ENCODE results near the gene CTR9. TPM values are rescaled to one million over a fixed set of nuclear protein-coding genes. Genes with fewer than 3 reads are reported as not detected.

Gene CTR9
- 26.4 and 31.0 TPM in 2 replicates for total RNA-seq (2014; rRNA removed; shearing (Covaris generic))
- 32.2 and 35.9 TPM in 2 replicates for polyA plus RNA-seq (2015; cell fraction: cytosol; rRNA removed)
- 85.0 and 89.8 TPM in 2 replicates for polyA plus RNA-seq (2015; cell fraction: nucleus; rRNA removed)

GRCh38 chr11:10750838-10751580 lies at the start of gene CTR9:
Gene CTR9 (plus strand): TSS chr11:10751246. CDS start chr11:10751413, 167 bp downstream.
- DNase-seq (ENCODE audit: low read depth), result peak; percentile 96

DNA sequence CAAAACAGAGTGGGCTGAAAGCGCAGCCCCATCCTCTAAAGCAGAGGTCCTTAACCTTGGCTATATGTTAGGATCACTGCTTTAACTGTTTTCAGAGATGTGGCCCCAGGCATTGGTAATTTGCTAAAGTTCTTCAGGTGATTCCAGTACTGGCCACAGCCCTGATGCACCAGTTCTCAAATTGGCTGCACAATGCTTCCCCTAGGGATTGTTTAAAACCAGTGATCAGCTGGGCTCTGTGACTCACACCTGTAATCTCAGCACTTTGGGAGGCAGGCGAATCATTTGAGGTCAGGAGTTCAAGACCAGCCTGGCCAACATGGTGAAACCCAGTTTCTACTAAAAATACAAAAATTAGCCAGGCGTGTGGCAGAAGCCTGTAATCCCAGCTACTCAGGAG lies 49.1 kb upstream of the CTR9 start:
- no peak for DNase-seq (ENCODE audit: low read depth)

GRCh38 chr11:10708131-10708530 lies 42.9 kb upstream of the CTR9 start:
- DNase-seq (ENCODE audit: low read depth), result no peak

- no peak for DNase-seq (ENCODE audit: low read depth)
Observed at GRCh38 chr11:10709299-10710086, 41.6 kb upstream of the CTR9 start.

DNA sequence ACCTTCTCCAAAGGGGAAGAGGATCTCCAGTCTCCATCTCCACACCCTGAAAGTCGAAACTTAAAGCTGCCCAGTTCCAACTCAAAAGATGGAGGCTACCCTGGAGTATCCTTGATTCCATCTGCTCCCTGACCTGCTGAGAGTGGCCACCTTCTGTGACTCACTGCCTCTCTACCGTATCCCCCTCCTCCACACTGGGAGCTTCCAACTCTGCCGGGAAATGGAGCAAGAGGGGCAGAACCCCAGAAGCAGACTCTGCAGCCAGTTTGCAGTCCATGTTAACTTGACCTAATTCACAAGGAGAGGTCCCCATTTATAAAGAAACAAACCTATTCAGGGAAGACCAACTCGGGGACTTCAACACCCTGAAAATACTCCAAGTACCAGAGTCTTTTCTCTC lies 35.5 kb upstream of the CTR9 start:
- DNase-seq (ENCODE audit: low read depth), result no peak

- DNase-seq (ENCODE audit: low read depth), result no peak
Observed at GRCh38 chr11:10716122-10716521, 34.9 kb upstream of the CTR9 start.

- no peak for DNase-seq (ENCODE audit: low read depth)
Observed at GRCh38 chr11:10716543-10717259, 34.3 kb upstream of the CTR9 start.

DNA sequence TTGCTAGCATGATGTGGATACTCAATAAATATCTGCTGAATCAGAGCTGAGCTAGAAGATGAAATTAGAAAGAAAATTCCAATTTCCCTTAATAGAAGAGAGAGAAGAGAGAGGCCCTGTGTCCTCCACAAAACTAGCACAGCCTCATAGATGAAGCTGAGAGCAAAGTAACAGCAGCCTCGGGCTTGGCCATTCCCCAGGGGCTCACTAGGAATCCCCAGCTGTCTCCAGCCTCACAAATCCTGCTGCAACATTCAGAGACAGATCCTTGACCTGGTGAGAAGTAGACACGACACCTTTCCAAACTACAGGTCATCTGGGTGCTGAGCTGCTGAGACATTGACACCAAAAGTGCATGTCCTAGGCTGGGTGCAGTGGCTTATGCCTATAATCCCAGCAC lies 31.4 kb upstream of the CTR9 start:
- no peak for DNase-seq (ENCODE audit: low read depth)

- no peak for DNase-seq (ENCODE audit: low read depth)
Observed at GRCh38 chr11:10720881-10721376, 30.1 kb upstream of the CTR9 start.

GRCh38 chr11:10722307-10722706 lies 28.7 kb upstream of the CTR9 start:
- no peak for DNase-seq (ENCODE audit: low read depth)

DNA sequence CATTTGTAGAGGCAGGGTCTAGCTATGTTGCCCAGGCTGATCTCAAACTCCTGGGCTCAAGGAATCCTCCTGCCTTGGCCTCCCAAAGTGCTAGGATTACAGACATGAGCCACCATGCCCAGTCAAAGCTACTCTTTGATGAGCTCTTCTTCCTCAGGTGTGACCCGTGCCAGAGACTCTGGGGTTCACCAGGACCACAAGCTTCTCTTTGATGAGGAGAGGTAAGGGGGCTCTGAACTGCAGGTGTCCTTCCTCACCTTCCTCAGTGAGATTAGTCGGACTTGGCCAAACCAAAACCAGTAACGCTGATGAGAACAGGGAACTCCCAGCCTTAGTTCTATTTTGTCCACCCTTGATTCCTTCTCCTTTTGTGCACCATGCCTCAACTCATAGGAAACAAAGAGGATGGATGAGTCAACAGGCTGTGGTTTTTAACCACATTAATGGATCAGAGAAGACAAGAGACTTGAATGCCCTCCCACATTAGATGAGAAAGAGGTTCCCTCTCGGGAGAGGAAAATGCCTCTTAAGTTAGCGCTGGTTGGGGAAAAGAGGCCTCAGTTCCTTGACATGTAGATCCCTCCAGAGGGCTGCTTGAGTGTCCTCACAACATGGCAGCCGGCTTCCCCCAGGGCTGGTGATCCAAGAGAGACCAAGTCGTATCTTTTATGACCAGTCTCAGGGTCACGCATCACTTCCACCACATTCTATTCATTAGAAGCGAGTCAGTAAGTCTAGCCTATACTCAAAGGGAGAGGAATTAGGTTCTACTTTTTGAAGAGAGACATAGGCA lies 25.7 kb upstream of the CTR9 start:
- peak; percentile 93 for DNase-seq (ENCODE audit: low read depth)

DNA sequence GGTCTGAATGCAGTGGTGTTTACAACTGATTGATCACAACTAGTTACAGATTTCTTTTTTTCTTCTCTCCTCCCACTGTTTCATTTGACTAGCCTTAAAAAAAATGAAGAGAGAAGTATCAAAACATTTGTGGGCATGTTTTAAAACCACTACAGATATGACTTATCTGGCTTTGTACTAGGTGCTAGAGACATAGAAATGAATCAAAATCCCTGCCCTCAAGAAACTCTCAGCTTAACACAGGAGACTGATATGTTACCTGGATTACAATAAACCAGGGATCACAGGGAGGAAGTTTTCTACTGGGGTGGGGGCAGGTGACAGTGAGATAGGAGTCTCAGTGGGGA lies 25.2 kb upstream of the CTR9 start:
- DNase-seq (ENCODE audit: low read depth), result no peak

DNA sequence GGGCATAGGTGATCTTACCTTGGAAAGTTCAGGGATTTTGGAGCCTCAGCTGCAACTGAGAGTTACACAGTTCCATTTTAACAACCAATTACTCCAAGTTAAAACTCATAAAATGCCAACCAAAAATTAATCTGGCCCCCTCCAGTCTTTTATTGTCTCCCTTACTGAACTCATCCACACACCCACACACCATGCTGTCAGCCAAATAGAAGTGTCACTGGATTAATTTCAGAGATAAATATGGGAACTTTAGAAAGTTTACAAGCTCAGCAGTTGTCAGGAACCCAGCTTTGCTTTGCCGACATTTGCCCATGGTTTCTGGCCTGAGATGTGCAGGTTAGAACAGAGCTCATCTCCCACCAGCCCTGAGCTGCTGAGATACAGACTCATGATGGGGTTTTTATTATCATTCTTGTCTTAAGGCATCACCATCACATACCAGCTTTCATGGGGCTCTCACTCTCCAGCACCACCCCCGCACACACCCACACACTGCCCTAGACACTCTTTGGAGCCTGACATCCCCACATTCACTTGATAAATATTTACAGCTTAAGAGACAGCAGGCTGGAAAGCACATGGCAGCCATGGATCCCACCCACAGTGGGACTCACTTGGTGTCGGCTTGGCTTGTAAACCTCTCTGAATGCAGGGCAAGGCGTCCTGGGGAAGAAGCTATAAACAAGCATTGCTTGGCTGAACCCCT lies 23.7 kb upstream of the CTR9 start:
- DNase-seq (ENCODE audit: low read depth), result no peak

- DNase-seq (ENCODE audit: low read depth), result no peak
Observed at GRCh38 chr11:10728154-10728553, 22.9 kb upstream of the CTR9 start.

DNA sequence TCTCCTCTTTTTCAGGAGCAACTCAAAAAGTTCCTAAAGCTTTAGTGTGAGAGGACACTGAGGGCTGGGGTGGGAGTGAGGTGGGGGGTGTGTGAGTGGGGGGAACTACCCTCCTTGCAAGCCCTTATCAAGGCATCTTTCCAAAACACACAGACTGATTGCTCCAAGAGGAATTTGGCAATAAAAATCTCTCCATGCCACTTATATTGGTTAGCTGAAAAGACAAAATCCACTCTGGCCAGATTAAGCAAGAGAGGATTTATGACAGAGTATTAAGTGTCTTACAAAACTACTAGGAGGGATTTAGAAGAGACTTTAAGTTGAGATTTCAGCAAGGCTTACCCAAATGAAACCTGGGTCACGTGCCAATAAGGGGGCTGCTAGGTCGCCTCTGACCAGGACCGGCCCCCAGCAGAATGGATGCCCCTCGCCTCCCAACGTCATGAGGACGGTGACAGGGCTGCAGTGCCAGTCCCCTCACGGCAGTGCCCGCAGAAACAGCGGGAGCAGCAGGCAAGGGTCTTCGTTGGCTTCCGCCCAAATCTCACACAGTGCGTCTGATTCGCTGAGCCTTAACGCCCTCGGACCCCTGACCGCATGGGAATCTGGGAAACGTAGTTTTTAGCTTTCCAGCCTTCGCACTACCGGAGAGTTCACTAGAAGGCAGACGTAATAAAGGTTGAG lies 22.1 kb upstream of the CTR9 start:
- DNase-seq (ENCODE audit: low read depth), result no peak

GRCh38 chr11:10730151-10730550 lies 20.9 kb upstream of the CTR9 start:
- no peak for DNase-seq (ENCODE audit: low read depth)

DNA sequence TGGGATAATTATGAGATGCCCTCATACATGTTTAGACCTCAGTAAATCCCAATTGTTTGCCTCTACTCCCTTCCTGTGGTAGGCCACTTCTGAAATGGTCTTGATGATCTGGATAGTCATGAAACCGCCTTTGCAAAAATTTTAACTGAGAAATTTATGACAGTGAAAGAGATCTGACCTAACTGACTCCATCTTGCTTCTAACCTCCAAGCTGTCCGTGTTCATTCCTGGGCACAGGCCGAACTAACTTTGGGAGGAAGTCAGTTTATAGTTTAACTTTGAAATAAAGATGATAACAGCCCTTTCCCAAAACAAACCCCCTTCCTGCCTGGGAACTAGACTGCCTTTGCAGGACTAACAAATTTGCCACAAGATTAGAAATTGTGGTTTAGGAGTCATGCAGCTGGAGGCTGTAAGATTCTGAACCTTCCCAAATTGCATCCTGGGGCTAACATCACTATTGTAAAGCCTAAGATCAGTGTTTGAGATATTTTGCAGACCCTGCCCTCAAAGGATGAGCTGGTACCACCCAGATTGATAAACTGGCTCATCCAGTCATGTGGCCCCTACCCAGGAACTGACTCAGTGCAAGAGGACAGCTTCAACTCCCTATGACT lies 19.9 kb upstream of the CTR9 start:
- DNase-seq (ENCODE audit: low read depth), result peak; percentile 24

DNA sequence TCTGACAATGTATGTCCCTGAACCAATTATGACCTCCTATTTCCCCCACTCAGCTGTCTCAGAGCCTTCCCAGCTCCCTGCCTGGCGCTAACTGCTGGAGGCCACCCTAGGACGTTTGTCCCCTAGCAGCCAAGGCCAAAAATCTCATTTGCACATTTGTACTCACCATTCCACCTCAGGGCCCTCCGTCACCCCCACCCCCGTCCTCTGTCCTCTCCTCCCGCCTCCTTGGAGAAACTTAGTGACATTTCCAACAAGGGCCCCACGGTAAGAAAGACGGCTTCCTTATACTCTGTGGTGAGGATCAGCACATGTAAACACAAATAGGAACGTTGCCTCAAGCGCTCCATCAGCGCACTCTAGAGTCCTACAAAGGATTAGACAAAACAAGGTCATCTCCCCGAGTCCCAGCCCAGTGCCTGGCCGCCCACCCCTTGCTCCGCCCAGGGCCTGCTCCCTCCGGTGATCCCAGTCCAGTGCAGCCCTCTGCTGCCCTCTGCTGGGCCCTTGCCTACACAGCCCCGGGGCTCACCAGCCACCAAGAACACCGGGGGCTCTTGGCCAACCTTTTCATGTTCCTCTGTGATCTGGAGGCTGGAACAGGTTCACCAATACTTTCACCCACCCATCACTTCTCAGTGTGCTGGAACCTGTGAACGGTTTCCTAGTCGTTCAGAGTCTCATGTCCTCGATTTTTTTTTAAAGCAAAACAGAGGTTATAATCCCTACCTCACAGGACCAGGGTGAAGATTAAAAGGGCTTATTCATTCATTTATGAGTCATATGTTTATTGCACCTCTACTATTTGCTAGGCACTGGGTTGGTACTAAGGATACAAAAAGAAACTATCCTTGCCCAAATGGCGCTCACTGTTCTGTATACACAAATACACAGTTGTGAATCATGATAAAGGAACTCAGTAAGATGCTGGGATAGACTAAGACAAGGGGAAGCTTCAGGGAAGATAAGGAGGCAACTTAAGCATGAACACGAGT lies 15.3 kb upstream of the CTR9 start:
- DNase-seq (ENCODE audit: low read depth), result peak; percentile 93
